ENCODE measurements around the gene HNRNPU. TPM values are rescaled to one million over a fixed set of nuclear protein-coding genes. Genes with fewer than 3 reads are reported as not detected.
A peak's percentile ranks its signal among the peaks of the same experiment; 100 is the strongest.

The HNRNPU gene
- total and polyA plus RNA-seq, 2 of the 13 experiments (the other 11 are each of a cell fraction or from before 2014, with no cell fraction given): 101 to 508 TPM

- in situ Hi-C loops (cut with HindIII; ENCODE audit: extremely low pct_ligation_motif_present, low pct_unique_long_range_greater_than_20kb): no loop called here
- H3K4me3 ChIP-seq (replicated peaks in 1 of 3; ENCODE audit: insufficient read depth in 1 of 3, low read depth in 2 of 3, low read length in 3 of 3): peak overlapping the region in 2 of 3 experiments; percentile 57 to 59; a peak in 2 of 6 replicates
- WGBS (ENCODE audit: low lambda C conversion rate): 58% methylated on average over 4 of the region's 4 CpGs
- FAIRE-seq (no peak), DNase-seq (ENCODE audit: low spot score) (no peak), ATAC-seq (no peak)
- no peaks in the 10 kb centered on the region for H4K20me1 ChIP-seq (ENCODE audit: insufficient read depth, low read length)
- peak overlapping the region; percentile 75 for H3K4me2 ChIP-seq (ENCODE audit: low read depth, low read length)
- peaks cover 51% of the 10 kb centered on the region for H3K4me1 ChIP-seq (ENCODE audit: insufficient read depth, low read length)
- H3K36me3 ChIP-seq (replicated peaks in 1 of 2; ENCODE audit: control insufficient read depth in 1 of 2, insufficient read depth in 2 of 2, low read length in 2 of 2): no peaks in the 10 kb centered on the region
- intact Hi-C loops (cut with micrococcal nuclease; ENCODE audit: unreplicated experiment): loop anchor here (5.0 kb wide), 1 partner anchor 47 kb away; no protein-coding TSS in a partner anchor
- no peaks in the 10 kb centered on the region for H3K9me3 ChIP-seq (ENCODE audit: low read length)
- H3K27ac ChIP-seq (ENCODE audit: extremely low read length, insufficient read depth, low read length): peak overlapping the region; percentile 67
- no peak overlapping the region for H2AFZ ChIP-seq (ENCODE audit: low read length)
- H3K79me2 ChIP-seq (ENCODE audit: insufficient read depth, low read length): peaks cover 6% of the 10 kb centered on the region
- ChIA-PET CTCF (ENCODE audit: low intra/inter-chr PET ratio, low total read pairs) (no interaction called here), POLR2A (interaction anchor here (1.0 to 3.0 kb wide), 6 partner anchors 9 to 191 kb away, joined by 3 to 21 read pairs (median 4); a partner anchor contains a TSS)
- no peaks in the 10 kb centered on the region; a peak in 1 of 5 replicates for H3K27me3 ChIP-seq (ENCODE audit: control insufficient read depth in 1 of 2, insufficient read depth in 2 of 2, low read length in 2 of 2)
- H3K9ac ChIP-seq (ENCODE audit: insufficient read depth, low read depth, low read length): no peak overlapping the region
- no TSS peak for BruUV-seq (replicated peaks)
- no peak for TF ChIP-seq HIVEP1 (CRISPR knock-in tag; IDR thresholded peaks at IDR 0.05)
- no peak for TF ChIP-seq U2AF1 (optimal IDR thresholded peaks at IDR 0.05; ENCODE audit: low read depth, low read length)
- TF ChIP-seq HMGA1 (CRISPR knock-in tag; conservative IDR thresholded peaks at IDR 0.05): no peak
- no peak for TF ChIP-seq ATF6 (CRISPR knock-in tag; conservative IDR thresholded peaks at IDR 0.05)
- TF ChIP-seq ZNF414 (CRISPR knock-in tag; IDR thresholded peaks at IDR 0.05): no peak
- TF ChIP-seq ZNF256 (CRISPR knock-in tag; conservative IDR thresholded peaks at IDR 0.05): no peak
- no peak for TF ChIP-seq KLF6 (CRISPR knock-in tag; IDR thresholded peaks at IDR 0.05)
- no peak for TF ChIP-seq ARID4A (CRISPR knock-in tag; IDR thresholded peaks at IDR 0.05; ENCODE audit: borderline replicate concordance)
- TF ChIP-seq MAX (IDR thresholded peaks at IDR 0.05): no peak
- no peak for TF ChIP-seq ZNF451 (CRISPR knock-in tag; IDR thresholded peaks at IDR 0.05)
- TF ChIP-seq AFF4 (CRISPR knock-in tag; IDR thresholded peaks at IDR 0.05): no peak
- TF ChIP-seq PPARG (CRISPR knock-in tag; conservative IDR thresholded peaks at IDR 0.05): no peak
- TF ChIP-seq ZNF749 (CRISPR knock-in tag; IDR thresholded peaks at IDR 0.05; ENCODE audit: borderline replicate concordance): no peak
- TF ChIP-seq AKAP8 (CRISPR knock-in tag; IDR thresholded peaks at IDR 0.05): no peak
Measured at GRCh38 chr1:244869950-244870349, 5.6 kb upstream of the HNRNPU start.

Measured in HepG2 (cell line).